Measurements from ENCODE around the gene PLB1. TPM values are rescaled to one million over a fixed set of nuclear protein-coding genes. Genes with fewer than 3 reads are reported as not detected.

Gene PLB1
- total RNA-seq, 1 experiment from 2014 or later: 0.44 TPM

DNA sequence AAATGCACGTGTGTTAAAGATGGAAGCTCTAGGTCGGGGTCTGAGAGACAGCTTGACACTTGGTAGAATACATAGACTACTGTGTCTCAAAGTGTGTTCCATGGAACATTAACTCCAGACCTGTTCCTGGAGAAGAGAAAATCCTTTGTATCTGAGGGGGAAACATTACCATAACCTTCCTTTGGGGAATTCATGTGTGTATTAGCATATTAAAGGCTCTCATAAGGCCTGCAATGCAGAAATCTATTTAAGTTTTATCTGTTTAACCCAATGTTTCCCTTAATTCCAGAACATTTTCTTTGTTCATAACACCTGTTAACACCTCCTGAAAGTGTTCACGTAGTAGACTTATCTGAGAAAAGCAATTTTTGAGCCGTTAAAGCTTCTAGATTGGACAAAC, 99.5 kb downstream of the PLB1 start (continued):
- TF ChIP-seq, protein P1, sequence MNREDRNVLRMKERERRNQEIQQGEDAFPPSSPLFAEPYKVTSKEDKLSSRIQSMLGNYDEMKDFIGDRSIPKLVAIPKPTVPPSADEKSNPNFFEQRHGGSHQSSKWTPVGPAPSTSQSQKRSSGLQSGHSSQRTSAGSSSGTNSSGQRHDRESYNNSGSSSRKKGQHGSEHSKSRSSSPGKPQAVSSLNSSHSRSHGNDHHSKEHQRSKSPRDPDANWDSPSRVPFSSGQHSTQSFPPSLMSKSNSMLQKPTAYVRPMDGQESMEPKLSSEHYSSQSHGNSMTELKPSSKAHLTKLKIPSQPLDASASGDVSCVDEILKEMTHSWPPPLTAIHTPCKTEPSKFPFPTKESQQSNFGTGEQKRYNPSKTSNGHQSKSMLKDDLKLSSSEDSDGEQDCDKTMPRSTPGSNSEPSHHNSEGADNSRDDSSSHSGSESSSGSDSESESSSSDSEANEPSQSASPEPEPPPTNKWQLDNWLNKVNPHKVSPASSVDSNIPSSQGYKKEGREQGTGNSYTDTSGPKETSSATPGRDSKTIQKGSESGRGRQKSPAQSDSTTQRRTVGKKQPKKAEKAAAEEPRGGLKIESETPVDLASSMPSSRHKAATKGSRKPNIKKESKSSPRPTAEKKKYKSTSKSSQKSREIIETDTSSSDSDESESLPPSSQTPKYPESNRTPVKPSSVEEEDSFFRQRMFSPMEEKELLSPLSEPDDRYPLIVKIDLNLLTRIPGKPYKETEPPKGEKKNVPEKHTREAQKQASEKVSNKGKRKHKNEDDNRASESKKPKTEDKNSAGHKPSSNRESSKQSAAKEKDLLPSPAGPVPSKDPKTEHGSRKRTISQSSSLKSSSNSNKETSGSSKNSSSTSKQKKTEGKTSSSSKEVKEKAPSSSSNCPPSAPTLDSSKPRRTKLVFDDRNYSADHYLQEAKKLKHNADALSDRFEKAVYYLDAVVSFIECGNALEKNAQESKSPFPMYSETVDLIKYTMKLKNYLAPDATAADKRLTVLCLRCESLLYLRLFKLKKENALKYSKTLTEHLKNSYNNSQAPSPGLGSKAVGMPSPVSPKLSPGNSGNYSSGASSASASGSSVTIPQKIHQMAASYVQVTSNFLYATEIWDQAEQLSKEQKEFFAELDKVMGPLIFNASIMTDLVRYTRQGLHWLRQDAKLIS (CRISPR knock-in tag; IDR thresholded peaks at IDR 0.05; ENCODE audit: borderline replicate concordance): no peak

DNA sequence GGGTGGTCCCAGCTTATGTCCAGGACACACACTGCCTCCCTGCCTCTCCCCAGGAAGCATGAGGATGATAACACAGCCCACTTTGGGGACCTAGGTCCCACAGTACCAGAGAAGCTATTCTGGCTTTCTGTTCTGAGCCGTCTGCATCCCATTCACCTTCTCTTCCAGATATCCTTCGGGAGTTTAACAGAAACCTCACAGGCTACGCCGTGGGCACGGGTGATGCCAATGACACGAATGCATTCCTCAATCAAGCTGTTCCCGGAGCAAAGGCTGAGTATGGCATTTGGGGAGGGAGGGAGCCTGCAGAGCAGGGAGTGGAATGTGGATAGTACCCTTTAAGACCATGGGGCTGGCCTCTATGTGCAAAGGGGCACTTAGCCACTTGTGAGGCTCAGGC, 102.6 kb downstream of the PLB1 start:
- Mint-ChIP-seq H3K27me3 (ENCODE audit: low read depth) (no peaks in the 10 kb centered on the region), H3K9me3 (no peaks in the 10 kb centered on the region), H3K27ac (no peak overlapping the region), H3K4me3 (no peak overlapping the region), H3K4me1 (peaks cover 25% of the 10 kb centered on the region), H3K36me3 (no peaks in the 10 kb centered on the region; the same call in 1 of the 2 replicates)
- ChIA-PET POLR2A (no interaction called here), CTCF (no interaction called here)
- DNase-seq (ENCODE audit: low spot score) (no peak), ATAC-seq (no peak)
- TF ChIP-seq, protein P2, sequence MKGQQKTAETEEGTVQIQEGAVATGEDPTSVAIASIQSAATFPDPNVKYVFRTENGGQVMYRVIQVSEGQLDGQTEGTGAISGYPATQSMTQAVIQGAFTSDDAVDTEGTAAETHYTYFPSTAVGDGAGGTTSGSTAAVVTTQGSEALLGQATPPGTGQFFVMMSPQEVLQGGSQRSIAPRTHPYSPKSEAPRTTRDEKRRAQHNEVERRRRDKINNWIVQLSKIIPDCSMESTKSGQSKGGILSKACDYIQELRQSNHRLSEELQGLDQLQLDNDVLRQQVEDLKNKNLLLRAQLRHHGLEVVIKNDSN (CRISPR knock-in tag; IDR thresholded peaks at IDR 0.05): no peak

DNA sequence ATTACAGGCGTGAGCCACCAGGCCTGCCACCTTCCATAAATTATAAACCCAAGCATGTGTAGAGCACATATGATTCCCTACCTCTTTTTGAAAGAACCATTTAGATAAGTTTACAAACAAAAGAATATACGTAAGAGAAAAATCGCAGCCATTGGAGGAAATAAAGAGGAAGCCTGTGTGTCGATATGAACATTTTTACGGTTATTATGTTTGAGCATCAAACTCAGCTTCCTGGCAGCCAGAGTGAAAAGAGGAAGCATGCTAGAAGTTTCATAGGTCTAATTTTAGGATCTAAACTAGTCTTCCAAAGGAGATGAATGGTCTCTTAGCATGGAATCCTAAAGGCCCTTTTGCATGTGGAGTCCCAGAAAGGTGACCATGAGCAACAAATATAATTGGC, 104.3 kb downstream of the PLB1 start:
- TF ChIP-seq, protein P3, sequence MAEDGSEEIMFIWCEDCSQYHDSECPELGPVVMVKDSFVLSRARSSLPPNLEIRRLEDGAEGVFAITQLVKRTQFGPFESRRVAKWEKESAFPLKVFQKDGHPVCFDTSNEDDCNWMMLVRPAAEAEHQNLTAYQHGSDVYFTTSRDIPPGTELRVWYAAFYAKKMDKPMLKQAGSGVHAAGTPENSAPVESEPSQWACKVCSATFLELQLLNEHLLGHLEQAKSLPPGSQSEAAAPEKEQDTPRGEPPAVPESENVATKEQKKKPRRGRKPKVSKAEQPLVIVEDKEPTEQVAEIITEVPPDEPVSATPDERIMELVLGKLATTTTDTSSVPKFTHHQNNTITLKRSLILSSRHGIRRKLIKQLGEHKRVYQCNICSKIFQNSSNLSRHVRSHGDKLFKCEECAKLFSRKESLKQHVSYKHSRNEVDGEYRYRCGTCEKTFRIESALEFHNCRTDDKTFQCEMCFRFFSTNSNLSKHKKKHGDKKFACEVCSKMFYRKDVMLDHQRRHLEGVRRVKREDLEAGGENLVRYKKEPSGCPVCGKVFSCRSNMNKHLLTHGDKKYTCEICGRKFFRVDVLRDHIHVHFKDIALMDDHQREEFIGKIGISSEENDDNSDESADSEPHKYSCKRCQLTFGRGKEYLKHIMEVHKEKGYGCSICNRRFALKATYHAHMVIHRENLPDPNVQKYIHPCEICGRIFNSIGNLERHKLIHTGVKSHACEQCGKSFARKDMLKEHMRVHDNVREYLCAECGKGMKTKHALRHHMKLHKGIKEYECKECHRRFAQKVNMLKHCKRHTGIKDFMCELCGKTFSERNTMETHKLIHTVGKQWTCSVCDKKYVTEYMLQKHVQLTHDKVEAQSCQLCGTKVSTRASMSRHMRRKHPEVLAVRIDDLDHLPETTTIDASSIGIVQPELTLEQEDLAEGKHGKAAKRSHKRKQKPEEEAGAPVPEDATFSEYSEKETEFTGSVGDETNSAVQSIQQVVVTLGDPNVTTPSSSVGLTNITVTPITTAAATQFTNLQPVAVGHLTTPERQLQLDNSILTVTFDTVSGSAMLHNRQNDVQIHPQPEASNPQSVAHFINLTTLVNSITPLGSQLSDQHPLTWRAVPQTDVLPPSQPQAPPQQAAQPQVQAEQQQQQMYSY (CRISPR knock-in tag; IDR thresholded peaks at IDR 0.05): no peak
- TF ChIP-seq RORB (CRISPR knock-in tag; IDR thresholded peaks at IDR 0.05): no peak
- Mint-ChIP-seq H3K27me3 (ENCODE audit: low read depth) (no peaks in the 10 kb centered on the region), H3K9me3 (no peaks in the 10 kb centered on the region), H3K36me3 (no peaks in the 10 kb centered on the region; the same call in 1 of the 2 replicates), H3K27ac (no peak overlapping the region), H3K4me1 (peaks cover 9% of the 10 kb centered on the region), H3K4me3 (no peak overlapping the region)
- ChIA-PET CTCF (no interaction called here), POLR2A (no interaction called here)
- DNase-seq (ENCODE audit: low spot score) (no peak), ATAC-seq (no peak)

DNA sequence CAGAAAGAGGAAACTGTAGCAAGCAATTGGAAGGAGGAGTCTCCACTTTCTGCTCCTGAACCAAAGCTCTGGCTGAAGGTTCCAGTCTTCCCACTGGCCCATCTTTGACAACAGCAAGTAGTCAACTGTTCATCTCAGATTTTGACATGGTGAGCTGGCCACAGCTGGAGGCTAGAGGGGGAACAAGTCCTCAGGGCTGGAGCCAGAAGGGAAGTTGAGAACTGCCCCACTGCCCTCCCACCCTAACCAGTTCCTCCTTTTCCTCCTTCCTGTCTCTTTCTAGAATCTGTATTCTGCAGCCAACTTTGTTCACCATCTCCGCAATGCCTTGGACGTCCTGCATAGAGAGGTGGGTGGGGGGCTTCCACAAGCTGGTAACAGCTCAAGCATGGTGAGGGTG, 105.8 kb downstream of the PLB1 start:
- no peaks in the 10 kb centered on the region for H3K27me3 Mint-ChIP-seq (ENCODE audit: low read depth)
- no peaks in the 10 kb centered on the region; the same call in 1 of the 2 replicates for H3K36me3 Mint-ChIP-seq
- POLR2A ChIA-PET: no interaction called here
- CTCF ChIA-PET: no interaction called here
- peaks cover 2% of the 10 kb centered on the region for H3K4me1 Mint-ChIP-seq
- no peaks in the 10 kb centered on the region for H3K9me3 Mint-ChIP-seq
- no peak for ATAC-seq
- H3K4me3 Mint-ChIP-seq: no peak overlapping the region
- H3K27ac Mint-ChIP-seq: no peak overlapping the region
- DNase-seq (ENCODE audit: low spot score): no peak
- TF ChIP-seq SOX15 (CRISPR knock-in tag; IDR thresholded peaks at IDR 0.05) (no peak), MYBL2 (CRISPR knock-in tag; IDR thresholded peaks at IDR 0.05) (no peak), TCF7 (CRISPR knock-in tag; IDR thresholded peaks at IDR 0.05; ENCODE audit: low read depth) (no peak), TEAD1 (CRISPR knock-in tag; IDR thresholded peaks at IDR 0.05) (no peak), ESRRA (CRISPR knock-in tag; IDR thresholded peaks at IDR 0.05; ENCODE audit: borderline replicate concordance) (no peak)
- TF ChIP-seq, protein P4, sequence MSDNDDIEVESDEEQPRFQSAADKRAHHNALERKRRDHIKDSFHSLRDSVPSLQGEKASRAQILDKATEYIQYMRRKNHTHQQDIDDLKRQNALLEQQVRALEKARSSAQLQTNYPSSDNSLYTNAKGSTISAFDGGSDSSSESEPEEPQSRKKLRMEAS (CRISPR knock-in tag; IDR thresholded peaks at IDR 0.05): no peak
- TF ChIP-seq, protein P5, sequence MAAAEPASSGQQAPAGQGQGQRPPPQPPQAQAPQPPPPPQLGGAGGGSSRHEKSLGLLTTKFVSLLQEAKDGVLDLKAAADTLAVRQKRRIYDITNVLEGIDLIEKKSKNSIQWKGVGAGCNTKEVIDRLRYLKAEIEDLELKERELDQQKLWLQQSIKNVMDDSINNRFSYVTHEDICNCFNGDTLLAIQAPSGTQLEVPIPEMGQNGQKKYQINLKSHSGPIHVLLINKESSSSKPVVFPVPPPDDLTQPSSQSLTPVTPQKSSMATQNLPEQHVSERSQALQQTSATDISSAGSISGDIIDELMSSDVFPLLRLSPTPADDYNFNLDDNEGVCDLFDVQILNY (CRISPR knock-in tag; IDR thresholded peaks at IDR 0.05): no peak
- TF ChIP-seq, protein P6, sequence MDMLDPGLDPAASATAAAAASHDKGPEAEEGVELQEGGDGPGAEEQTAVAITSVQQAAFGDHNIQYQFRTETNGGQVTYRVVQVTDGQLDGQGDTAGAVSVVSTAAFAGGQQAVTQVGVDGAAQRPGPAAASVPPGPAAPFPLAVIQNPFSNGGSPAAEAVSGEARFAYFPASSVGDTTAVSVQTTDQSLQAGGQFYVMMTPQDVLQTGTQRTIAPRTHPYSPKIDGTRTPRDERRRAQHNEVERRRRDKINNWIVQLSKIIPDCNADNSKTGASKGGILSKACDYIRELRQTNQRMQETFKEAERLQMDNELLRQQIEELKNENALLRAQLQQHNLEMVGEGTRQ (CRISPR knock-in tag; IDR thresholded peaks at IDR 0.05): no peak
- TF ChIP-seq, protein P7, sequence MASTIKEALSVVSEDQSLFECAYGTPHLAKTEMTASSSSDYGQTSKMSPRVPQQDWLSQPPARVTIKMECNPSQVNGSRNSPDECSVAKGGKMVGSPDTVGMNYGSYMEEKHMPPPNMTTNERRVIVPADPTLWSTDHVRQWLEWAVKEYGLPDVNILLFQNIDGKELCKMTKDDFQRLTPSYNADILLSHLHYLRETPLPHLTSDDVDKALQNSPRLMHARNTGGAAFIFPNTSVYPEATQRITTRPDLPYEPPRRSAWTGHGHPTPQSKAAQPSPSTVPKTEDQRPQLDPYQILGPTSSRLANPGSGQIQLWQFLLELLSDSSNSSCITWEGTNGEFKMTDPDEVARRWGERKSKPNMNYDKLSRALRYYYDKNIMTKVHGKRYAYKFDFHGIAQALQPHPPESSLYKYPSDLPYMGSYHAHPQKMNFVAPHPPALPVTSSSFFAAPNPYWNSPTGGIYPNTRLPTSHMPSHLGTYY (CRISPR knock-in tag; IDR thresholded peaks at IDR 0.05): no peak
- TF ChIP-seq, protein P1 (CRISPR knock-in tag; IDR thresholded peaks at IDR 0.05; ENCODE audit: borderline replicate concordance): no peak
